OCI-LY3 (cell line): Measurements from ENCODE around the gene FOXE3.

Experiments
- H2AFZ ChIP-seq: fragments of 200-600, 300-600 bp; shearing (Covaris generic); 2 replicates; pipeline ENCODE4 v1.6.0; 2014; ENCODE audit warnings: antibody characterized with exemption, low read depth, low read length
- H3K27ac ChIP-seq: fragments of 200-600, 300-600 bp; sonication (generic); 2 replicates; pipeline ENCODE4 v1.5.1; 2014; ENCODE audit warnings: mild to moderate bottlenecking, low read length, moderate library complexity, mixed read lengths
- H3K27me3 ChIP-seq: fragments of 200-600, 300-600 bp; sonication (generic); 2 replicates; pipeline ENCODE4 v1.6.1; 2014; ENCODE audit warnings: low read depth, low read length, mixed read lengths
- H3K36me3 ChIP-seq: fragments of 200-600, 300-600 bp; sonication (generic); replicated peaks from 2 replicates; pipeline ENCODE3; 2014; ENCODE audit warnings: low read depth, low read length, mixed read lengths
- H3K4me1 ChIP-seq: fragments of 300-600, 200-600 bp; sonication (generic); 2 replicates; pipeline ENCODE4 v1.6.1; 2014; ENCODE audit warnings: low read length, mixed read lengths
- H3K4me2 ChIP-seq: fragments of 200-600, 300-600 bp; sonication (generic); 2 replicates; pipeline ENCODE4 v1.6.1; 2014; ENCODE audit warnings: low read length, mixed read lengths
- H3K4me3 ChIP-seq: fragments of 300-600, 200-600 bp; sonication (generic); 2 replicates; pipeline ENCODE4 v1.5.1; 2014; ENCODE audit warnings: antibody characterized with exemption, mild to moderate bottlenecking, low read length, moderate library complexity
- H3K79me2 ChIP-seq: fragments of 300-600, 200-600 bp; shearing (Covaris generic); 2 replicates; pipeline ENCODE4 v1.6.1; 2014; ENCODE audit warnings: mild to moderate bottlenecking, low read length, mixed read lengths
- H3K9ac ChIP-seq: fragments of 300-600, 200-600 bp; shearing (Covaris generic); 2 replicates; pipeline ENCODE4 v1.6.0; 2014; ENCODE audit warnings: mild to moderate bottlenecking, low read length, moderate library complexity
- H3K9me3 ChIP-seq: fragments of 200-600, 300-600 bp; shearing (Covaris generic); 2 replicates; pipeline ENCODE4 v1.6.1; 2014; ENCODE audit warnings: low read length, mixed read lengths; ENCODE audit not compliant: insufficient read depth
- H4K20me1 ChIP-seq: fragments of 200-600, 300-600 bp; sonication (generic); 2 replicates; pipeline ENCODE4 v1.6.1; 2016; ENCODE audit warnings: low read length, mixed read lengths; ENCODE audit not compliant: insufficient read depth
- CTCF ChIP-seq: fragments of 200-600, 300-600 bp; sonication (generic); IDR thresholded peaks from 2 replicates; pipeline ENCODE4 v1.5.1; 2014; ENCODE audit warnings: antibody characterized with exemption, low read length, low read depth
- EZH2phosphoT487 ChIP-seq: fragments of 200-600 bp; shearing (Covaris generic); IDR thresholded peaks from 2 replicates; pipeline ENCODE4 v1.6.1; 2018; ENCODE audit warnings: antibody characterized with exemption, mixed run types, low read depth

Gene FOXE3

DNA sequence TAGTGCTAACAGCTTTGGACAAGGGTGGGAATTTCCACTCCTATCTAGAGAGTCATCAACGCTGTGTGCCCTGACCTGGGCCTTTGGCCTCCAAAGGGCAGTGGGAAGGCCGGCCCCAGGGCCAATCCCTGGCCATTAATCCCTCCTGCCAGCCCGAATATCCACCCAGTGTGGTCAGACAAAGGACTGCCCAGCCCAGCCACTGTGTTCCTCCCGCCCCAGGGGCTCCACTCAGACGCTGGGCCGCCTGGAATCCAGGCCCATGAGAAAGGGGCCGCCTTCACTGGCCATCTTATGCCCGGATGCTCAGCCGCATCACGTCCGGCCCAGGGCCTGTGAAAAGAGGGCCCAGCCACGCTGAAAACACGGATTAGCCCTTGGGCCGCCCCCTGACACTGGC lies 3.6 kb upstream of the FOXE3 start:
- Histone ChIP-seq H3K4me1 (no peaks in the 10 kb centered on the region), H3K4me3 (no peak overlapping the region), H3K27me3 (no peaks in the 10 kb centered on the region), H3K79me2 (no peaks in the 10 kb centered on the region), H3K36me3 (no peaks in the 10 kb centered on the region), H2AFZ (no peak overlapping the region), H4K20me1 (no peaks in the 10 kb centered on the region), H3K9ac (no peak overlapping the region), H3K27ac (no peak overlapping the region), H3K9me3 (no peaks in the 10 kb centered on the region), H3K4me2 (no peak overlapping the region)
- no peak for TF ChIP-seq EZH2phosphoT487
- no peak for TF ChIP-seq CTCF

GRCh38 chr1:47416319-47417169 lies 459 bp downstream of the FOXE3 start:
- H3K4me2 ChIP-seq: no peak overlapping the region
- H4K20me1 ChIP-seq: no peaks in the 10 kb centered on the region
- no peak overlapping the region for H3K27ac ChIP-seq
- no peaks in the 10 kb centered on the region for H3K9me3 ChIP-seq
- H3K9ac ChIP-seq: no peak overlapping the region
- no peaks in the 10 kb centered on the region for H3K27me3 ChIP-seq
- H2AFZ ChIP-seq: no peak overlapping the region
- no peak for TF ChIP-seq CTCF
- TF ChIP-seq EZH2phosphoT487: no peak
- H3K4me1 ChIP-seq: no peaks in the 10 kb centered on the region
- H3K36me3 ChIP-seq: no peaks in the 10 kb centered on the region
- H3K79me2 ChIP-seq: no peaks in the 10 kb centered on the region
- no peak overlapping the region for H3K4me3 ChIP-seq

- no peak for TF ChIP-seq CTCF
- H3K4me3 ChIP-seq: no peak overlapping the region
- no peaks in the 10 kb centered on the region for H4K20me1 ChIP-seq
- H3K9ac ChIP-seq: no peak overlapping the region
- H3K27me3 ChIP-seq: no peaks in the 10 kb centered on the region
- H3K4me1 ChIP-seq: no peaks in the 10 kb centered on the region
- H3K27ac ChIP-seq: no peak overlapping the region
- no peak overlapping the region for H3K4me2 ChIP-seq
- H3K9me3 ChIP-seq: no peaks in the 10 kb centered on the region
- H3K36me3 ChIP-seq: no peaks in the 10 kb centered on the region
- H2AFZ ChIP-seq: no peak overlapping the region
- no peaks in the 10 kb centered on the region for H3K79me2 ChIP-seq
These were observed 1.3 kb downstream of the FOXE3 start for GRCh38 chr1:47417170-47418044.

- H3K4me1 ChIP-seq: no peaks in the 10 kb centered on the region
- H3K4me2 ChIP-seq: no peak overlapping the region
- H3K9me3 ChIP-seq: no peaks in the 10 kb centered on the region
- H4K20me1 ChIP-seq: no peaks in the 10 kb centered on the region
- no peaks in the 10 kb centered on the region for H3K36me3 ChIP-seq
- no peak overlapping the region for H3K27ac ChIP-seq
- no peak overlapping the region for H3K4me3 ChIP-seq
- H3K27me3 ChIP-seq: no peaks in the 10 kb centered on the region
- H2AFZ ChIP-seq: no peak overlapping the region
- TF ChIP-seq CTCF: no peak
- TF ChIP-seq EZH2phosphoT487: no peak
- no peak overlapping the region for H3K9ac ChIP-seq
- no peaks in the 10 kb centered on the region for H3K79me2 ChIP-seq
These were observed 2.0 kb downstream of the FOXE3 start for GRCh38 chr1:47418122-47418521.
